GM19238 (cell line): ENCODE data around the gene SYN1.
"Not testable (repeated sequence)": the region's sequence is repeated elsewhere in the genome, so short reads cannot be mapped to it uniquely, and the experiment has no call there.

Experiments used
- DNase-seq: peaks from one replicate; pipeline ENCODE4 v3.0.0; 2011; ENCODE audit warnings: low spot score; ENCODE audit not compliant: insufficient read length

Gene SYN1

GRCh38 chrX:47619486-47620302, at the start of gene SYN1:
TSS of gene SYN1 (minus strand) at chrX:47619857. CDS start at chrX:47619728, 129 bp downstream.
- peak; percentile 75 for DNase-seq

DNA sequence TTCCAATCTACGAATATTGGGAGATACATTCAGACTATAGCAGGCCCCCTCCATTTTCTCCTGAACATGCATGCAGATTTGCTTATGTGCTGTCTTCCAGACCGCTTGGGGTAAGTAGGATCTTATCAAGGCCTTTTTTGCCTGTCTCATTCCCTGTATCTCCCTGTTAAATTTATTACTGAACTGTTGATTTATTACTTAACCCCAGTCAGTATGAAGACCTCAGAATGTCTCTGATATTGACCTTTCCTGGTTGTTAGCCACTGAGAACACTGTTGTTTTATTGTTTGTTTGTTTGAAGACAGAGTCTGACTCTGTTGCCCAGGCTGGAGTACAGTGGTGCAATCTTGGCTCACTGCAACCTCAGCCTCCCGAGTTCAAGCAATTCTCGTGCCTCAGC, 46.1 kb upstream of the SYN1 start:
- DNase-seq, result not testable (repeated sequence)

DNA sequence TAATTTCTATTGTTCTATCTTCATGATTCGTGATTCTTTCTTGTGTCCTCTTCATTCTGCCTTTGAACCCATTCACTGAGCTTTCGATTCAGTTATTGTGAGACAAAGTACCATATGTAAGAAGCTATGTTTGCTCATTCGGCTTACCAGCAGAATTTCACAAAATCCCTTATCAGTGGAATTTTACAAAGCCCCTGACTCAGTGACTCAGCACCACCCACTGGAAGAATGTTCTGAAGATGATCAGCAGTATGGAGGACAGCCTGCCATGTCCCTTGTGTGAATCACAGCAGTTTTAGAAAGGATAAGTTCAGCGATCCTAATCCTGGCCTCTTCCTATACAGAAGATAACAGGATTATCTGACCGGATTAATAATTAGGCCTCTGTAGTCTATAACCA, 45.1 kb upstream of the SYN1 start:
- no peak for DNase-seq

DNA sequence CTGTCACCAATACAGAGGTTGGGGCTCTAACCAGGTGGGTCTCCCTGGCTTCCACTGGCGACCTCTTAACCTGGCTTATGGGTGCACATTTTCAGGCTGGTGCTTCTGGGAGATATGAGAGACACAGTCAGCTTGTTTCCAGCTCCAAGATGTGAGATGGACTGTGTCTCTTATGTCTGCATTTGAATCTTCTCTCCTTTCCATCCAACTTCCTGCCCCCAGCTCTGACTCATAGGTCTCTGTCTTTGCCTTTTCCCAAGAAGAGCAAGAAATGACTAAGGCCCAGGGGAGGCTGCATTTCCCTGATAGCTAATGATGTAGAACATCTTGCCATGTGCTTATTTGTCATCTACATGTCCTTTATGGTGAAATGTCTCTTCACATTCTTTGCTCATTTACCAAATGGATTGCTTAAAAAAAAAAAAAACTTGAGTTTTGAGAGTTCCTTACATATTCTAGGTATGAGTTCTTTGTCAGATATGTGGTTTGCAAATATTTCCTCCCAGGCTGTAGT, 42.5 kb upstream of the SYN1 start:
- no peak for DNase-seq

- no peak for DNase-seq
Observed at GRCh38 chrX:47661539-47661938, 41.9 kb upstream of the SYN1 start.

DNA sequence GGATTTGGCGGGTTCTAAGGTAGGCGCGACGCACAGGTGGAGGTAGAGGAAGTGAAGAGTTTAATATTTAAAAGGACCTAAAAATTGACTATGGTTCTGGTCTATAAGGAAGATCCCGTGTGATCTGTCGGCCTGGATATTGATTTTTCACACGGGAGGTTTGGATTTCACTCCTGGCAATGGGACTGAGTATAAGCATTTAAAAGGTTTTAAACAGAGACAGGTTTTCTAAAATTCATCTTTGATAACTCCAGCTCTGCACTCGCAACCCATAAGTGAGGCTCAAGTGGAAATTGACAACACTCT, 39.7 kb upstream of the SYN1 start:
- DNase-seq, result no peak

GRCh38 chrX:47658684-47659420, 39.2 kb upstream of the SYN1 start, which contains the start of gene UXT:
TSS of gene UXT (minus strand) at chrX:47659180. CDS start at chrX:47658927, 253 bp downstream.
- peak; percentile 55 for DNase-seq

DNA sequence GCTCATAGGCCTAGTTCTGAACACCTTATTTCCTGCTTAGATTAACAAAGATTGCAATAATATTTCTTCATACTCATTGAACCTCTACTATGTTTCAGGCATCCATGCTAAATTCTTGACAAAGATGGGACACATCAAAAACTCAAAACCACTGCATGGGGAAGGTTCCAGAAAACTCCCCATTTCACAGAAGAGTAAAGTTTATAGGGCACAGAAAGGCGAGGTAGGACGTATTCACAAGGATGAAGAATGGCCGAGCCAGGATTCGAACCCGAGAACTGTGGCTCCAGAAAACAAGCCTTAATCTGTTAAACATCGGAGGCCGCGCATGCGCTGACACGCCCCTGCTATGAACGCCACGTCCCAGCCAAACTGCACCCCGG, 38.6 kb upstream of the SYN1 start:
- DNase-seq, result no peak

DNA sequence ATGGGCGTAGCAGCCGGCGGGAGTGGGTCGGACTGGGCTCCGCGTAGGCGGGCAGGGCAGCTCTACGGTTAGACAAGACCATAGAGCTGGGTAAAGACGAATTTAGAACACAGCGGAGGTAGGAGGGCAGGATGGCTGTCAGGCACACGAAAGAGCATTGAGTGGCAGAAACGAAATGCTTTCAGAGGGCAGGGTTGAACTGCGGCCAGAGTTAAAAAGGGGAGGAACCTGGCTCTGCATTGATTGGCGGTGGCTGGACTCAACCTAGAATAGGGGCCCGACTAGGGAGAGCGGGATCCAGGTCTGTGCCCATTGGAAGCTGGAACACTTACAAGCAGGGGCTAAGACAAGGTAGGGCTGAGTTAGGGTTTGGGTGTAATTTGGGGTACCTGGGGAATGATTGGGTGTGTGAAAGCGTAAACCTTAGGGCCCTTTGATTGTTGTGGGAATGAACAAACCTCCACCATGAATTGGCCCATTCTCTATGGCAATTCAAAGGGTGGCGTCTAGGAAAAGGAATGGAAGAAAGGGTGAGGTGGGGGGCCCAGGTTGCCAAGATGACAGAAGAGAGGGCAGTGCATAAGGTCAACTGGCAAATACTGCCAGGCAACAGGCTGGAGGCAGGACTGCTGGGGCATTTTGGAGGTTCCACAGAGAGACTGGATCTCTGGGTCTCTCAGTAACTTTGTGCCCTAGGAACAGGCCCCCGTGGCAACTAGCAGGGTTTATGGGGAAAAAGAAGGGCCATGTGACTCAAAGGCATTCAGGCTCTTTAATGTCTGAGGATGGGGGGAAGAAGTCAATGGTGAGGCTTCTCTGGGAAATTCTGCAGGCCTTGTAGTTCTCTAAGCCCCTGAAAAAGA, 31.6 kb upstream of the SYN1 start:
- DNase-seq, result no peak

- DNase-seq, result peak; percentile 78
Observed at GRCh38 chrX:47650164-47651042, 30.7 kb upstream of the SYN1 start, which contains the start of gene ELK1. TSS of gene ELK1 (minus strand) at chrX:47650563. CDS start at chrX:47641441, 9,122 bp downstream.

- no peak for DNase-seq
Observed at GRCh38 chrX:47649781-47650163, 30.1 kb upstream of the SYN1 start.

DNA sequence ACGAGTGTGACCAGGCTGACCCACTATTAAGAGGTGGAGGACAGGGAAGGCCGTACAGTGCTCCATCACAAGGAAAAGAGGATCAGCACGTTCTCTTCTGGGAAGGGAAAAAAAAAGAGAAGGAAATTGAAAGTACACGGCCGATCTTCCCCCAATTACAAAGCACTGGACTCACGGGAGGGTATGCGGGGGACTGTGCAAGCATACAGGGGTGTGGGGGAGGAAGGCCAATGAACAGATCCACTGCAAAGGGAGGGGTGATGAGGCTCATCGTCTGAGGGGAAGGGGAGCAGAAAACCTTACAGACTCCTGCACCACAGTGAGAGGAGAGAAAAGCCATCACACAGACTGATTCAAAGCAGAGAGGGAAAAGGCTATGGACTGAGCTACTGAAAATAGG, 29.6 kb upstream of the SYN1 start:
- DNase-seq, result no peak

- no peak for DNase-seq
Observed at GRCh38 chrX:47648376-47648775, 28.7 kb upstream of the SYN1 start.

DNA sequence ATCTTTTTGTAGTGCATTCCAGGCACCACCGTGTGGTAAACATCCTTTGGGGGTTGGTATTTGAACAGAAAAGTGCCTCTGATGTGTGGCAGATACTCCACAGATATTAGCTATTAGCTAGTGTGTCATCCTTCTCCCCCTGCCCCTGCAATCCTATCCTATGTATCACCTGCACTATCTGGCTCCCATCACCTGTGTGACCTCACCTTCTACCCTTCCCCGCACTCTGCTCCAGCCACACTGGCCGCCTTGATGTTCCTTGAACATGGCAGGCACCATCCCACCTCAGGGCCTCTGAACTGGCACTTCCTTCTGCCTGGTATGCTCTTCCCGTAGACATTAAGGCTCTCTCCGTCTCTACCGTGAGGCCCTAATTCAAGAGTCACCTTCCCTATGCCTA, 27.0 kb upstream of the SYN1 start:
- no peak for DNase-seq

- no peak for DNase-seq
Observed at GRCh38 chrX:47645530-47645929, 25.9 kb upstream of the SYN1 start.

DNA sequence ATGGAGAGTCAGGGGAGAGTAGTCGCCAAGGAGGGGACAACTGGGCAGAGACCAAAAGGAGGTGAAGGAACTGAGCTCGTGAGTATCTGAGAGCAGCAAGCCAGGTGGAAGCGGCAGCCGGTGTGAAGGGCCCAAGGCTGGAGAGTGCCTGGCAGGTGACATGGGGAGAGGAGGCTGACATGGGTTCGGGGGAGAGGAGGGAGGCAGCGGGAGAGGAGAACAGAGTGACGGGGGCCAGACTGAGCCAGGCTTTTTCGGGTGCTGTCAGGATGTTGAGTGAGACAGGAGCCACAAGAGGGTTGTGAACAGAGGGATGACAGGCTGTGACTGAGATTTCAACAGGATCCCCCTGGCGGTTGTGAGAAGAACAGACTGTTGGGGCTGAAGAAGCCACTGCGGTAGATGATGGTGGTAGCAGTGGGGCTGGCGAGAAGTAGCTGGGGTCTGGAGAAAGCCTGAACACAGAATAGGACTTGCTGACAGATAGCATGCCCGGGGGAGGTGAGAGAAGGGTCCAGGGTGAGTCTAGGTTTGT, 25.0 kb upstream of the SYN1 start:
- DNase-seq, result no peak

DNA sequence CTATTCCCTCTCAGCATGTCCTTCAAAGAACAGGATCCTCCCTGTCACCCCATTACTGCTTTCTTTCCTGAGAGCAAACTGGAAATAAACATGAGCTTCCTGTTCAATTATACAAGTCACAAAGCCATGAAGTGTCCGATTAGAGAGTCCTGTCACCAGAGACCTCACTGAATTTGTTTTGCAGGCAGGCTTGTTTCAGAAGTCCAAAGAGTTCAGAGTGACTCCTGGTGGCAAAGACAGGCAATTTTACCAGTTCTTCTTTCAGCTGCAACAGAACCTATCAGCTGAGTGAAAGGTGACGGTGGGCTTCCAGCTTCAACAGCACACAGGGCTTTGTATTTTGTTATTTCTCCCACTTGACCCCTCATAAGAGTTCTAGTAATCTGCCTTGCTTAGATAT, 24.3 kb upstream of the SYN1 start:
- DNase-seq, result no peak

- no peak for DNase-seq
Observed at GRCh38 chrX:47638816-47639215, 19.2 kb upstream of the SYN1 start.

DNA sequence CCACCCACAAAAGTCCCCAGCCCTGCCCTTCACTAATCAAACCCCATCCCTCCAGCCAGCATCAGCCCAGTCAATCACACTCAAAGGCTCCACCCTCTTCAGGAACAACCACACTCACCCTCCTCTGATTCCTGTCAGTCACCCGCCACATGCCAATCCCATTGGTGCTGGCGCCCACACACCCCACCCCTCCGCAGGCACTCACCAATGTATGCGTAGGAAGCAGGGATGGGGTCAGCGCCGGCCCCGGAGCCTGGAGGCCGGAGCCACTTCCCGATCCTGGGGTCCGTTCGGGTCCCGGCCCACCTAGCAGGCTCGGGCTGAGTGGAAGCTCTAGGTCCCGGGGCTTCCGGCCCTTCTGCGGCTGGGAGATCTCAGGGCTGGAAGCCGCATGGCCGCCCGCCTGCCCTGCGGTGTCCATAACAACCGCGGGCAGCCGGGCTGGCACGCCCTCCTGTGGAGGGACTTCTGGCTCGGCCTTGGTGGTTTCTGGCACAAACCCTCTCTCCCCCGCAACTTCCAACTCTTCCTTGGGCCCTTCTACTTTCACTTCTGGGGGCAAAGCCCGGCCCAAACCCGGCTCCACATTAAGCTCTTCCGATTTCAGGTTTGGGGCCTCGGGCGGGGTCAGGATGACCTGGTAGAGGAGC, 18.0 kb upstream of the SYN1 start:
- no peak for DNase-seq
